HK-2 (cell line): ENCODE data around the gene CETP.
"Not testable (repeated sequence)": the region's sequence is repeated elsewhere in the genome, so short reads cannot be mapped to it uniquely, and the experiment has no call there.

Source experiments
- DNase-seq: peaks from one replicate; pipeline ENCODE4 v3.0.0-alpha.2; 2018; ENCODE audit not compliant: unreplicated experiment

The CETP gene

GRCh38 chr16:56934599-56935145, 27.1 kb upstream of the CETP start:
- not testable (repeated sequence) for DNase-seq

GRCh38 chr16:56935201-56935600, 26.5 kb upstream of the CETP start:
- no peak for DNase-seq

GRCh38 chr16:56936491-56936890, 25.3 kb upstream of the CETP start:
- no peak for DNase-seq

GRCh38 chr16:56936950-56937349, 24.8 kb upstream of the CETP start:
- no peak for DNase-seq

GRCh38 chr16:56938664-56939513, 22.9 kb upstream of the CETP start:
- DNase-seq: no peak

- no peak for DNase-seq
These were observed 21.9 kb upstream of the CETP start for GRCh38 chr16:56939801-56940200.

- DNase-seq: no peak
These were observed 20.7 kb upstream of the CETP start for GRCh38 chr16:56941092-56941491.

- no peak for DNase-seq
These were observed 19.9 kb upstream of the CETP start for GRCh38 chr16:56941856-56942331.

- DNase-seq: no peak
These were observed 17.9 kb upstream of the CETP start for GRCh38 chr16:56943761-56944375.

GRCh38 chr16:56944954-56945839, 16.6 kb upstream of the CETP start:
- DNase-seq: no peak

- no peak for DNase-seq
These were observed 15.8 kb upstream of the CETP start for GRCh38 chr16:56945847-56946527.

GRCh38 chr16:56946767-56947603, 14.8 kb upstream of the CETP start:
- DNase-seq: no peak

GRCh38 chr16:56947604-56947995, 14.2 kb upstream of the CETP start:
- DNase-seq: no peak

- no peak for DNase-seq
These were observed 13.5 kb upstream of the CETP start for GRCh38 chr16:56948234-56948633.

- DNase-seq: no peak
These were observed 11.7 kb upstream of the CETP start for GRCh38 chr16:56950051-56950450.

- DNase-seq: no peak
These were observed 11.3 kb upstream of the CETP start for GRCh38 chr16:56950455-56950854.

GRCh38 chr16:56950881-56951771, 10.6 kb upstream of the CETP start:
- peak; percentile 52 for DNase-seq

GRCh38 chr16:56953006-56953405, 8.7 kb upstream of the CETP start:
- no peak for DNase-seq

GRCh38 chr16:56956076-56956475, 5.7 kb upstream of the CETP start:
- no peak for DNase-seq
